Uterus (tissue), 4 donors: ENCODE results near the gene N4BP2. TPM values are rescaled to one million over a fixed set of nuclear protein-coding genes. Genes with fewer than 3 reads are reported as not detected.

Experiments used
- DNase-seq, 2 donors: peaks; one replicate each; pipeline ENCODE4 v3.0.0-alpha.2; 2019 to 2020
- H3K27ac ChIP-seq, 2 donors: fragments of 200-600 bp; sonication (generic); 1 replicate in 1 of 2; 2 replicates in 1 of 2; pipeline ENCODE4 v1.5.1; 2016 to 2018
- H3K27me3 ChIP-seq, 2 donors: fragments of 200-600 bp; sonication (generic); one replicate each; pipeline ENCODE4 v1.5.1; 2018 to 2019; ENCODE audit warnings: control low read depth in 1 of 2
- H3K36me3 ChIP-seq, 2 donors: fragments of 200-600 bp; sonication (generic); one replicate each; pipeline ENCODE4 v1.5.1; 2019; ENCODE audit warnings: control low read depth in 1 of 2
- H3K4me1 ChIP-seq, 2 donors: fragments of 200-600 bp; sonication (generic); one replicate each; pipeline ENCODE4 v1.5.1; 2018 to 2019; ENCODE audit warnings: control low read depth in 1 of 2
- H3K4me3 ChIP-seq, 2 donors: fragments of 200-600 bp; sonication (generic); 1 replicate in 1 of 2; 2 replicates in 1 of 2; pipeline ENCODE4 v1.5.1; 2018 to 2019; ENCODE audit warnings: mild to moderate bottlenecking in 1 of 2
- H3K9me3 ChIP-seq, 2 donors: fragments of 200-600 bp; sonication (generic); one replicate each; pipeline ENCODE4 v1.5.1; 2019; ENCODE audit warnings: control low read depth in 1 of 2
- POLR2A ChIP-seq, 2 donors: fragments of 450-650 bp; IDR thresholded peaks; one replicate each; pipeline ENCODE4 v1.6.1; 2016; ENCODE audit warnings: antibody characterized with exemption in 2 of 2, mild to moderate bottlenecking in 1 of 2, moderate library complexity in 1 of 2
- intact Hi-C: fragments of 100-400 bp; cut with DNase I; formaldehyde crosslinking; loops from one replicate; pipeline ENCODE4 v1.15.1; 2023; ENCODE audit warnings: low total_unique reads
- total RNA-seq, 4 donors: library from RNA; depleted of rRNA in 3 of 4; stranded (reverse); fragments of >200 nt in 3 of 4; gene quantifications; one replicate each; pipeline versions ENCODE4 v1.1.0 to v1.2.4, GENCODE V29; 2014 to 2023
- TF ChIP-seq, protein P1 (sequence below), 4 experiments: fragments of 200-600 bp in 2 of 4; fragments of 450-650 bp in 2 of 4; sonication (generic) in 2 of 4; IDR thresholded peaks; one replicate each; pipeline ENCODE4 v1.5.1; 2016 to 2019; ENCODE audit warnings: antibody characterized with exemption in 4 of 4, mild to moderate bottlenecking in 2 of 4, moderate library complexity in 1 of 4
- donor health status: DM: yes; HTN: yes; CAD: no.

The N4BP2 gene
- total RNA-seq, 4 donors from 2014 or later: 7.4 to 67.4 (median 13.8) TPM

DNA sequence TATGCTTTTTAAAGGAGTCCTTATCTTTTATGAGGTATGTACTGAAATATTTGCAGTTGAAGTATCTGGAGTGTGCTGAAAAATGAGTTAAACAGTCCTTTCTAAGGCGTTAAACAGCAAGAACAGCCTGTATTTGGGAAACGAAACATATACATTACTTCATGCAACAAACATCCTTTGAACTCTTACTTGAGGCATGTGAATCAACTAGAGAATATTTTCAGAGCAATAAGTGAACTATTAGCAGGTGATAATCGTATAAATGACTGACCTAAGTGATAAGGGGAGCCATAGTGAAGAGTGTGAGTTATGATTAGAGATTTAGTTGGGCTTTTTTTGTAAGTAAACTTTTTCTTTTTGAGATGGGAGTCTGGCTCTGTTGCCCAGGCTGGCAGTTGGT is 94.3 kb downstream of the N4BP2 start:
- intact Hi-C loops: no loop called here
- no peak overlapping the region for H3K27ac ChIP-seq
- no peak for TF ChIP-seq POLR2A (IDR thresholded peaks at IDR 0.05)
- TF ChIP-seq, protein P1, sequence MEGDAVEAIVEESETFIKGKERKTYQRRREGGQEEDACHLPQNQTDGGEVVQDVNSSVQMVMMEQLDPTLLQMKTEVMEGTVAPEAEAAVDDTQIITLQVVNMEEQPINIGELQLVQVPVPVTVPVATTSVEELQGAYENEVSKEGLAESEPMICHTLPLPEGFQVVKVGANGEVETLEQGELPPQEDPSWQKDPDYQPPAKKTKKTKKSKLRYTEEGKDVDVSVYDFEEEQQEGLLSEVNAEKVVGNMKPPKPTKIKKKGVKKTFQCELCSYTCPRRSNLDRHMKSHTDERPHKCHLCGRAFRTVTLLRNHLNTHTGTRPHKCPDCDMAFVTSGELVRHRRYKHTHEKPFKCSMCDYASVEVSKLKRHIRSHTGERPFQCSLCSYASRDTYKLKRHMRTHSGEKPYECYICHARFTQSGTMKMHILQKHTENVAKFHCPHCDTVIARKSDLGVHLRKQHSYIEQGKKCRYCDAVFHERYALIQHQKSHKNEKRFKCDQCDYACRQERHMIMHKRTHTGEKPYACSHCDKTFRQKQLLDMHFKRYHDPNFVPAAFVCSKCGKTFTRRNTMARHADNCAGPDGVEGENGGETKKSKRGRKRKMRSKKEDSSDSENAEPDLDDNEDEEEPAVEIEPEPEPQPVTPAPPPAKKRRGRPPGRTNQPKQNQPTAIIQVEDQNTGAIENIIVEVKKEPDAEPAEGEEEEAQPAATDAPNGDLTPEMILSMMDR (IDR thresholded peaks at IDR 0.05): no peak
- DNase-seq: no peak
- H3K9me3 ChIP-seq: no peaks in the 10 kb centered on the region
- H3K4me3 ChIP-seq: no peak overlapping the region
- H3K27me3 ChIP-seq: no peaks in the 10 kb centered on the region
- no peaks in the 10 kb centered on the region for H3K4me1 ChIP-seq
- no peaks in the 10 kb centered on the region for H3K36me3 ChIP-seq

DNA sequence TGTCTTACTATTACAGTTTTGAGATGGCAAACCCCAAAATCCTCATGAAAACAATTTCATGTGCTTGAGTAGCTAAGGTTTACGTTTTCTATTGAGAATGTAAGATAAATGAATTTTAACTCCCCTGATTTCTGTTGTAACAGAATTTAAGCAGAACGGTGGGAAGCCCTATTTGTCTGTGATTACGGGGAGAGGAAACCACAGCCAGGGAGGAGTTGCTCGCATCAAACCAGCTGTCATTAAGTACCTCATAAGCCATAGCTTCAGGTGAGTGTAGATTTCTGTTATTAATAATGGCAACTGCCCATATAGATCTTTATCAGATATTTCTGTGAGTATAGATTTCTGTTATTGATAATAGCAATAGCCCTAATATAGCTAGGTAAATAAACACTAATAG is 96.0 kb downstream of the N4BP2 start:
- intact Hi-C loops: no loop called here
- no peak overlapping the region for H3K4me3 ChIP-seq
- no peak for TF ChIP-seq POLR2A (IDR thresholded peaks at IDR 0.05)
- TF ChIP-seq, protein P1 (IDR thresholded peaks at IDR 0.05): no peak

DNA sequence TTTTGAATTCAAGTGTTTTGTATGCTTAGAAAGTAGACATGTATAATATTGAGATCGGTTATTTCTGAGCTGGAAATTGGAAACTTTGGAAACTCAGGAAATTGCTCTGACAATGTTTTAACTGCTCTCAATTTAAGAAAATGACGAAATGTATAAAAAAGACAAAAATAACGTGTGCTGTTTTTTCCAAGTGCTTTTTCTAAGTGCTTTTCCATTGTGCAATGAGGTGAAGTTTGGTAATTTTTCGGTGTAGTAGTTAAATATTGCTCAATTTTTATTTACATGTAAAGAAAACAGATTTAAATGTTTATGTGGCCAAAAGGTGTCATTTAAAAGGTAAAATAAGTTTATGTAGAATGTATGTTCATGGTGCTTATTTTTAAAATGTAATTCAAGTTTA is 100.8 kb downstream of the N4BP2 start:
- no peak for DNase-seq
- H3K36me3 ChIP-seq: no peaks in the 10 kb centered on the region
- intact Hi-C loops: no loop called here
- H3K9me3 ChIP-seq: no peaks in the 10 kb centered on the region
- no peaks in the 10 kb centered on the region for H3K4me1 ChIP-seq
- H3K4me3 ChIP-seq: no peak overlapping the region
- no peak overlapping the region for H3K27ac ChIP-seq
- TF ChIP-seq, protein P1 (IDR thresholded peaks at IDR 0.05): no peak
- no peak for TF ChIP-seq POLR2A (IDR thresholded peaks at IDR 0.05)
- no peaks in the 10 kb centered on the region for H3K27me3 ChIP-seq

More for the DNA sequence above, 96.0 kb downstream of the N4BP2 start:
- Histone ChIP-seq H3K36me3 (no peaks in the 10 kb centered on the region), H3K4me1 (no peaks in the 10 kb centered on the region), H3K27me3 (no peaks in the 10 kb centered on the region), H3K9me3 (no peaks in the 10 kb centered on the region), H3K27ac (no peak overlapping the region)
- no peak for DNase-seq

DNA sequence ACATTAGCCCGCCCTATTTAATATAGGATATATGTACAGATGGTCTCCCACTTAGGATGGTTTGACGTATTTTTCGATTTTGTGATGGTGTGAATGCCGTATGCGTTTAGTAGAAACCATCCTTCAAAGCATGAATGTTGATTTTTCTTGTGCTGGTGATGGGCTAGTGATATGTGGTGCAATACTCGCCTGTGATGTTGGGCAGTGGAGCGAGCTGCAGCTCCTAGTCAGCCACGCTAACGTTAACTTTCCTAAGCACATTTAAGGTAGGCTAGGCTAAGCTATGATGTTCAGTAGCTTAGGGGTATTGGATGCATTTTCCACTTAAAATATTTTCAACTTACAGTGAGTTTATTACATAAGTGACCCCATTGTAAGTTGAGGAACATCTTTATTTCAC is 103.6 kb downstream of the N4BP2 start:
- no peaks in the 10 kb centered on the region for H3K9me3 ChIP-seq
- no peak overlapping the region for H3K4me3 ChIP-seq
- no peaks in the 10 kb centered on the region for H3K4me1 ChIP-seq
- H3K36me3 ChIP-seq: no peaks in the 10 kb centered on the region
- no peak for TF ChIP-seq POLR2A (IDR thresholded peaks at IDR 0.05)
- TF ChIP-seq, protein P1 (IDR thresholded peaks at IDR 0.05): no peak
- H3K27me3 ChIP-seq: no peaks in the 10 kb centered on the region
- intact Hi-C loops: no loop called here
- no peak for DNase-seq
- no peak overlapping the region for H3K27ac ChIP-seq

DNA sequence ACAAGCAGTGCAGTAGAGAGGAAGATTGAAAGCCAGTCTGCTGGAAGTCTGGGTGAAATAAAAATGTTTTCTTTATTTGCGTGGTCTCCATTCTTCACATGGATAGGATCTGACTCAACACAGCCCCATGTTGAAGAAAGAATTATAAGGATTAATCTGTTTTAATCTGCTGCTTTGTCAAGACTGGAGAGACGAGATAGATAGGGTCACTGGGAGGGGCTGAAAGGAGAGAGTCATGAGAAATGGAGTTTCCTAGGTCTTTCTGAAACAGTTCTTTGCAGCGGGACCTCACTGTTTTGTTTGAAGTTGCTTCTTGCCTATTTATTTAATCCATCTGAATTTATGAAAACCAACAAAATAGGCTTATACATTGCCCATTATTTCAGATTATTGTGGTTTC is 107.8 kb downstream of the N4BP2 start:
- intact Hi-C loops: no loop called here
- Histone ChIP-seq H3K27ac (no peak overlapping the region), H3K4me3 (no peak overlapping the region), H3K9me3 (no peaks in the 10 kb centered on the region), H3K27me3 (no peaks in the 10 kb centered on the region), H3K4me1 (no peaks in the 10 kb centered on the region), H3K36me3 (no peaks in the 10 kb centered on the region)
- TF ChIP-seq POLR2A (IDR thresholded peaks at IDR 0.05): no peak
- TF ChIP-seq, protein P1 (IDR thresholded peaks at IDR 0.05): no peak
- DNase-seq: no peak
